HK-2 (cell line): ENCODE results near the gene EPAS1.

Experiments used
- DNase-seq: peaks from one replicate; pipeline ENCODE4 v3.0.0-alpha.2; 2018; ENCODE audit not compliant: unreplicated experiment

EPAS1 gene

DNA sequence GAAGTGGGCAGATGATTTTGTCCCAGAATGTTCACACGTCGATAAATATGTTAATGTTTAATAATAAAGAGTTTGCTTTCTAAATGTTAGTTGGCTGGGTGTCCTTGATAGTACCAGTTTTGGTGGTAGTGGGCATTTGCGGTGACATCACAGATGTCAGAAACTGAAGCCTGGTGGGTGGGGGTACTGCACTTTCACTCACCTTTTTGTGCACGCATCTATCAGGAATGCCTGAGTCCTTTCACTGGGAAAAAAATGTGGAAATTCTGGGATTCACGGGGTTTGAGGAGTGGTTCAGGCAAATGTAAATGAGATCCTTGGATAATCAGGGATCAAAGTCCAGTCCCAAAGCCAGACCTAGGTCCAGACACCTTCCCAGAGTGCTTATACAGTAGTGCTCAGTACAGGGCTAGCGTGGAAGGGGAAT lies 3.2 kb downstream of the EPAS1 start:
- DNase-seq = no peak

DNA sequence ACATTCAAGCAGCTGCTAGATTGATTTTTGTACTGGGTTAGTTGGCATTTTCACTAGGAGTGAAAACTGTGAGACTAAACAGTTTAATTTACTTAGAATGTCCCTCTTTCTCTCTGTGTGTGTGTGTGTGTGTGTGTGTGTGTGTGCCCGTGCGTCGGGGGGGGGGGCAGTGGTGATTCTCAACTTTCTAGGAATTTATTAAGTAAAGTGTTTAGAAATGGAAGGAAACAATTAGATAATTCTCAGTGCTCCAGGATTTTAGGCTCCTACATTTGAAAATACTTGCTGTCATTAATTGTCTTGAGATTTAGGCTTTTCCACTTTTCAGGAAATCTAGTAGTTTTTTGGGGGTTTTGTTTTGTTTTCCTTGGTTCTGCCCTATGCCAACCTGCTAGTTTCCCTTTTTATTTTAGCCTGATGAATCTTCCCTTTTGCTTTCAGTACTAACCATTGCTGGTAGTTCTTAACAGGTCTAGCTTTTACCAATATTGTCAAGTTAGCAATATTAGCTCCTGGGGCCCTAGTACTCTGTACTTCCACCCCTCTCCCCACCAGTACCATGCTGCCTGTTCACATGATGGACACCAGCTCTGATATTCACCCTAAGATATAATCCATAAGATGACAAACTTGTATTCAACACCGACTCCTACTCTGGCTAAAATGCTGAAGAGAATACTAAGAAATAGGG lies 4.9 kb downstream of the EPAS1 start:
- no peak for DNase-seq

DNA sequence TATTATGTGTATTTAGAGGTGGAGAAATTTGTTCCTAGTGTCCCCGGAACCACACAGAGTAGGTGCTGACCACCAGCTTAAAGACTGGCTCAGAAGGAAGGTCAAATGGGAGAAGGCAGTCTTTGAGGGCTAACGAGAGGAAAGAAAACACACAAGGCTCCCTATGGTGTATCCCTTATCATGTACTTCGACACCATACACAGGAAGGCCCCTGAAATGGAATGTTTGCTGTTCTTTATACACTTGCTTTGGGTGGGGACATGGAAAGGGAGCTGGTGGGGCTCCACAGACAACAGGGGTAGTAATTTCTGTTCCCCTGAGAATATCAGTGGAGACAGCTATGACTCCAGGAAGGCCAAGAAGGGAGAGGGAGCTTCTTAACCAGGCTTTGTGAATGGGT lies 6.0 kb downstream of the EPAS1 start:
- no peak for DNase-seq

GRCh38 chr2:46303822-46304221 lies 6.6 kb downstream of the EPAS1 start:
- DNase-seq = no peak

GRCh38 chr2:46304635-46305034 lies 7.4 kb downstream of the EPAS1 start:
- DNase-seq = no peak

DNA sequence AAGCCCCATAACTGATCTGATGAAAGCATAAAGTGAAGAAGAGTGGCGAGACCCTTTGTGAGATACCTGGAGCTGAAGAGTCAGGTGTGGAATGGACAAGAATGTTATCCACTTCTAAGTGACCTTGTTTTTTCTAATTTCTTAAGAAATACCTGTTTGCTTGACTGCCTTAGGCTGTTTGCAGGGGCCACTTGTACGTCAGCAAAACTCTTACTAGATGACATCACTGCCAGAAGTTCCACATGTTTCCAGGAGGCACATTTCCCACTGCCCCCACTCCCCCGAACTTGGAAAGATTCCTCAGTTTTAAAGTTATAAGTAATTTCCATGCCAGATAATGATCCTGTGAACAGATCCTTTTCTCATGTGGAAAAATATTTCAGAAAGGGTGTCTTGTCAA lies 8.0 kb downstream of the EPAS1 start:
- DNase-seq = no peak

DNA sequence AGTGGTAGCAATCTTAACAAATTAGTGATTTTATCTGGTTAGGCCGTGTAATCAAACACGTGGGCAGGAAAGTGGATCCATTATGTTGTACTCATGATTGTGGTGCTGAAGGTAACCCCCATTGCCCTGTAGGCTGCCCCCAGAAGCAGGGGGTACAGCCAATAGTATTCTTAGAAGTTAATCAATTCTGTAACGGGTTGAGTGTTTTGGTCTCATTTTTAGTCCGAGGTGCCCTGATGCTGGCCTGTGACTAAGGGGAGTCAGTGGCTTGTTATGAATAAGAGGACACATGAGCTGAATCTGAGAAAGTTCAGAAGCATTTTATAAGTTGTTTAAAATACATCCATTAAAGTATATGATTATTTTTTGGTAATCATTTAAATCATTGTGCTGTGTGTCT lies 8.6 kb downstream of the EPAS1 start:
- DNase-seq = no peak

DNA sequence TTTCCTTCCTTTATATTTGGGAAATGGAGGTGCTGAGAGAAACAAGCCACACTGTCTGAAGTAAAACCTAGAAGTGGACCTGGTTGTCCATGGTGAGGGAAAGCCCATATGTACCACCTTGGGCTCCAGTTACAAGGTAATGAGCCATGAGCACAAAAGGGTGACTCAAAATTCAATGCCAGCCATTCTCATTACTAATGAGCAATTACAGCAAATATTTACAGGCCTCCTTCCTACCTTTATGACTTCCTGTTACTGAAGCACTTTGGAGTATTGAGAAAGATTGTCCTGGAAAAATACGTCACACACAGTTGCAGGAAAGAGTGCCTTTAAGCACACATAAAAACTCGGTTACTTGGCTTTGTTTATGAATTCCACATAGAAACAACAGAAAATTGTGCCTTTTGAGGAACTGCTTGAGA lies 9.1 kb downstream of the EPAS1 start:
- no peak for DNase-seq

GRCh38 chr2:46306988-46307655 lies 9.9 kb downstream of the EPAS1 start:
- DNase-seq = no peak

DNA sequence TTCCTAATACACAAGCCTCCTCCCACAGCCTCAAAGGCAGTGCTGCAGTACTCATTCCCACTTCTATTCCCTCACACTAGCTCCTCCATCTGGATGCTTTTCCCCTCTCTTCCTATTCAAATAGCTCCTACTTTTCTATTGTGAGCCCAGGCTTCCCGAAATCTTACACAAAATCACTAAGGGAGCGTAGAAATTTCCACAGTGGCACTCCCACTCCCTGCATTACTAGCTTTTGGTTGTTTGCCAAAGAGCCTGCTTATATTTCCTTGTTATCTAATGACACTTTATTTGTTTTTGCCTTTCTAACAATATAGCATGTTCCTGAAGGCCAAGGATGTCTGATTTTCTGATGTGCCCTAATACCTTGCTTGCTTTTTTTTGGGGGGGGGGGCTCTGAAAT lies 10.9 kb downstream of the EPAS1 start:
- no peak for DNase-seq

DNA sequence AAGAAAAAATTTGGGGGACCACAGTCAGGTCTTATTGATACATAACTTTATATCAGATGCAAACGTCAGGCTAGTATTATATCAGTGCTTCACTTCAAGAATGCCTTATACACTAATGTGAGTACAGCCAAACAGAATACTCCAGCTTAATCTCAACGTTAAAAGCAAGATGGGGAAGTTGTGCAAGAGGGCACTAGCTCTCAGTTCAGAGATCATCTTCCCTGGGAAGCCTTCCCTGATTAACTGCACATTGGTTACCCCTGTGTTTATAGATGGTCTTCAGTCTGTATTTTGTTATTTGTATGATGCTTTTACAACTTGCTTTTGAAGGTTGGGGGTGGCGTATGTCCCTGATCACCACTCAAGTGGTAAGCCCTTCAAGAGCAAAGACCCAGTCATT lies 11.4 kb downstream of the EPAS1 start:
- DNase-seq = no peak

DNA sequence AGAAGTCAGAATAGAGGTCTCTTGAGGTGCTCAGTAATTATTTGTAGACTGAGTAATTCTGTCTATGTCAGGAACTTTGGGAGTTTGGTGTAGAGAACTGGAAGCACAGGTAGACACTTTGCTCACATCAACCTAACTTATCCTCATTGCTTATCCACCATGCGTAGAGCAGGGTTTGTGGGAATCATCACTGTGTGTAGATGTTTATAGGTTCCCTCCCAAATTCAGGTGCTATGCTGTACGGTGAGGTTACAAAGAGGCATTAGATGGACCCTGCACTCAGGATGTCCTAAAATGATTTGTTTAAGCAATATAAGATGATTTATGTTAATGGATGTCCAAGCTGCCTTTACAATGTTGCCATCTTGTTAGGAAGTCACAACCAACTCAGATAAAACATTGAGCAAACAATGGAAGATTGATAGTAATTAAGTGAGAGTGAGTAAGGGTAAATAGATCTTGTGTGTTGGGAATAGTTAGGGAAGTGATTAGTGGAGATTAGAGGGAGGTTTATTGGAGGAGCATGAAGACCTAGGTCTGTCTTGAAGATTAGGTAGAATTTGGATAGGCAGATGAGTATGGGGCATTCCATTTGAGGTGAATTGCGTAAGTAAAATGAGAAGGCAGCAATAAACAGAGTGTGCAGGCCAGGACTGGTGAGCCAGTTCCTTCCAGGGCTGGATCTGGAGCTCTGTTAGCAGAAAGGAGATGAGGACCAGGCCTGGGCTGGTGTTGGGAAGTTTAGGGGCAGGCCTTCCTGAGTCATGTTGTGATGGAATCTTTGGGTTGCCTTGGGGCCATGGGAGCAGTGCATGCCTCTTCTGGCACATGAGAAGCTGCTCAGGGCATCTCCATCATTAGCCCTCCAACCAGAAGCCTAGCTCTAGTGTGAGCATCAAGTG lies 12.1 kb downstream of the EPAS1 start:
- DNase-seq = no peak

DNA sequence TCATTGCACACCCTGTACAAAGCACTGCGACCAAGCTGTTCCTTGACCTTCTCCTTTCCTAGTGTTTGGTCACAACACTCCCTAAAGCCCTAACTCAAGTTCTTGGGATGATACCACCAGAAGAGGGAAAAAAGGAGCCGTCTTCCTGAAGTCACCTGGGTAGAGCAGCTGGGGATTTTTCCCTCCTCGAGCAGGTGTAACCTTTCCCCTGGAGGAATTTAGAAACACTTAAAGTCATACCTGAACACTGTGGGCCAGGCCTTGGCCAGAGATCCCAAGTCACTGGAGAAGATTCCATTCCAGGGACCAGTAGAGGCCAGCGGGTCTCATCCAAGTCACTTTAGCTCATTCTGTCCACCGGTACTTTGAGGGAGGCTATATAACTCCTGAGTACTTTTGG lies 13.2 kb downstream of the EPAS1 start:
- no peak for DNase-seq

- DNase-seq = no peak
Measured at GRCh38 chr2:46311651-46312223, 14.5 kb downstream of the EPAS1 start.

- no peak for DNase-seq
Measured at GRCh38 chr2:46313063-46313462, 15.9 kb downstream of the EPAS1 start.

GRCh38 chr2:46314065-46314835 lies 17.0 kb downstream of the EPAS1 start:
- DNase-seq = no peak

- peak; percentile 88 for DNase-seq
Measured at GRCh38 chr2:46315103-46315890, 18.1 kb downstream of the EPAS1 start.

GRCh38 chr2:46317094-46317486 lies 19.9 kb downstream of the EPAS1 start:
- DNase-seq = no peak

DNA sequence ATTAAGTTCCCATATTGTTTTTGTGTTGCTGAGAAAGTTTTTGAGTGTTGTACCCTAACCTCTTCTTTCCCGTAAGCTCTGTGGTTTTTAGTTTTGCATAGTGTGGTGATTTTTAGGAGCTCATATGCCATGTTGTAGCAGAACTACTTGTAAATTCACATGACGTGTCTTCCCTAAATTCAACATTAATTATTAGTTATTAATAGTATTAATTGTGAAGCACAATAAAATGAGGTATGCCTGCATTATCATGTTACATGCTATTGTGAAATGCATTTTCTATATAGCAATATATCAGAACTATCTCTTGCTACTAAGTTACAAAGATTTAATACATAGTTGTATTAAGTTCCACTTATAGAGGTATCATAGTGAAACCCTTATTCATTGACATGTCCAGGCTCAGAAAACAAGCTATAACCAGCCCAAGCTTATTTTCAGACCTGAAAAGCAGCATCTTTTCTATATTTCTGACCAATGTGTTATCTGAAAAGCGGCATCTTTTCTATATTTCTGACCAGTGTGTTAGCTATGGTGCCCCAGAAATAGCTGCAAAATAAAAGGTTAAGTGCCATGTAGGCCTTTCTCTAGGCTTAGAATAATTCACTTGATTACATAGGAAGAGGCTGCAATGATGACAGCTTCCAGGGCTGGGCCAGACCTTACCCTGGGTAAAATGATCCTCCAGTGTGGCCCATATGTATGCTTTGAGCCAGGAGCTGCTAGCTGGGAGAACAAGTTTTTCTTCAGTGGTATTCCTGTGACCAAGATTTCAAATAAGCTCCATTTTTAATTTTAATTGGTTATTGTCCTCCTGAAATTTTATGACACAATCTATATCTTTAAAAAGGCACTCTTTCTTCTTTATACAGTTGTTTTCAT lies 21.6 kb downstream of the EPAS1 start:
- no peak for DNase-seq

DNA sequence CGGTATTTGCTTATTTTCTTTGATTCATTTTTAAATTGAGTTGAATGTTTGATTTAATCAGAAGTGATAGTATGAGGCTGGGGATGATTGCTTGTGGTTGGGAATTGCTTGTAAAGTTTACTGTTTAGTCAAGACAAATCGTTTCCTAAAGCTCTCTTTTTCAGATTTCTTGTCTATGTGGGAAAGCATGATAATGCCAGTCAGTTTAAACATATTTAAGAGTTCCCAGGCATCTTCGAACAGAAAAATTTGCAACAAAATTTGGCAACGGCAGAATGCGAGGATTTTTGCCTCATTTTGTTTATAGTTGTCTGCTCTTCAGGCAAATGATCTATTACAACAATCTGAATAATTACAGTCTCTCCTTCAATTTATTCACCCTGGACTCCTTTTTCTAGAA lies 22.5 kb downstream of the EPAS1 start:
- DNase-seq = no peak
